A375 (cell line): ENCODE measurements around the gene TUBA3D. TPM values are rescaled to one million over a fixed set of nuclear protein-coding genes. Genes with fewer than 3 reads are reported as not detected.

Experiments used
- total RNA-seq: library from RNA; depleted of rRNA; stranded (reverse); fragments of >200 nt; shearing (Covaris generic); gene quantifications from 2 replicates; pipeline ENCODE4 v1.2.3, GENCODE V29; 2014; rRNA removed

The TUBA3D gene
- total RNA-seq, result not detected in 2 replicates

DNA sequence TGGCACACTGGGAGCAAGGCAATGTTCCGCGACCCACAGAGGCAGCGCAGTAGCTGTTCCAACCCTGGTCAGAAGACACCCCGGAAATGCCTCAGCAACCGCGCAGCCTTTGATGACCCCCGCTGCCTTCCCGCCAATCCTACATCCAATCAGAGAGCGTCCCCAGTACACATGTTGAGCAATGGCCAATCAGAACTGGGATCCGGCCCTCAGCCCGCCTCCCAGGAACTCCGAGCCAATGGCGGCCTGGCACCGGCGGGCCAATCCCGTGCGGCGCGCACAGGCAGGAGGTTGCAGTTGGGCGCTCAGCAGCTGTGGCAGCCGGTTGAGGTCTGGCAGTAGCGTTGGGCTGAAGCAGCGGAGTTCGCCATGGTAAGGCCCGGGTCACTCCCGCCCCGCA lies at the start of gene TUBA3D:
TSS of gene TUBA3D (plus strand) at position 289 of the 400 bp plus-strand sequence. CDS start at position 370, 81 bp downstream.

DNA sequence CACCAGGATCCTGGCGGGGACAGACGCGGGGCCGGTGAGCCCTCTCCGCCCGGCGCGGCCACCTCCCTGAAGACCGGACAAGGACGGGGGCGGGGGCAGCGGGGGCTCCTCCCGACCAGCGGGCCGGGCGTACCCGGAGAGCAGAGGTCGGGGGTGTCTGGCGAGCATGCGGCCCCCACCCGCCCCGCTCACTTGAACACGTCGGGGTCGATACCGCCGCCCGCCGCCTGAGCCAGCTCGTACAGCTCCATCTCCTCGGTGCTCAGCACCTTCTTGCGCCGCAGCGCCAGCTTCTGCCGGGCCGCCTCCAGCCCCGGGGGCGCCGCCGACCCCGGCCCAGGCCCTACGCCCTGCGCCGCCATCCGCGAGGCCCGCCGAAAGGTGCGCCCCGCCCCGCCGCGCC lies 16.1 kb downstream of the TUBA3D start, which contains the start of gene MZT2A:
TSS of gene MZT2A (minus strand) at position 383 of the 403 bp plus-strand sequence. CDS start at position 362, 21 bp downstream.

DNA sequence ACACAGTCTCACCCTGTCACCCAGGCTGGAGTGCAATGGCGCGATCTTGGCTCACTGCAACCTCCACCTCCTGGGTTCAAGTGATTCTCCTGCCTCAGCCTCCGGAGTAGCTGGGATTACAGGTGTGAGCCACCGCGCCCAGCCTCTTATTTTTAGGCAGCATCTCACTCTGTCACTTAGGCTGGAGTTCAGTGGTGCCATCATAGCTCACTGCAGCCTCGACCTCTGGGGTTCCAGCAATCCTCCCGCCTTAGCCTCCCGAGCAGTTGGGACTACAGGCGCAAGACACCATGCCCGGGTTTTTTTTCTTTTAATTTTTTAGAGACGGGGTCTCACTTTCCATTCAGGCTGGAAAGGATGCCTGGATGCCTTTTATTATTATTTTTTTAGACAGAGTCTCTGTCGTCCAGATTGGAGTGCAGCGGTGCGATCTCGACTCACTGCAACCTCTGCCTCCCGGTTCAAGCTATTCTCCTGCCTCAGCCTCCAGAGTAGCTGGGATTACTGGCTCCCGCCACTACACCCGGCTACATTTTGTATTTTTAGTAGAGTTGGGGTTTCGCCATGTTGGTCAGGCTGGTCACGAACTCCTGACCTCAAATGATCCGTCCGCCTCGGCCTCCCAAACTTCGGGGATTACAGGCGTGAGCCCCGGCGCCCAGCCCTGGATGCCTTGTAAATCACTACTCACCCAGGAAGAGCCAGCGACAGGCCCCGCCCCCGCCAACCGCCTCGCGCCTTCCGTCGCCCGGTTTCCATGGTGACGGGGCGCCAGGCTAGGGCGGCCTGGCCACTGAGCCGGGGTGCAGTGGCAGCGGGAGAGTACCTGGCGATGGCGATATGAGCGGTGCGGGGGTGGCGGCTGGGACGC lies 51.4 kb downstream of the TUBA3D start, which contains the start of gene CCDC74A:
TSS of gene CCDC74A (plus strand) at position 758 of the 871 bp plus-strand sequence. CDS start at position 841, 83 bp downstream.

Other genes with a start within 250 kb of the TUBA3D start
- not detected in 2 replicates for gene RAB6D, start 112.0 kb upstream of the TUBA3D start, total RNA-seq
- 157 and 193 TPM in 2 replicates for gene MZT2A, start 16.3 kb downstream of the TUBA3D start, total RNA-seq
- 5.6 and 5.9 TPM in 2 replicates for gene CCDC74A, start 51.8 kb downstream of the TUBA3D start, total RNA-seq